Smooth muscle cell (in vitro differentiated cells): ENCODE data around the gene FAM20C. TPM values are rescaled to one million over a fixed set of nuclear protein-coding genes. Genes with fewer than 3 reads are reported as not detected.

Experiments
- DNase-seq: peaks from one replicate; lab custom pipeline; 2025; ENCODE audit not compliant: unreplicated experiment; lab: John Stamatoyannopoulos, UW
- H2AFZ ChIP-seq: fragments of 200-600 bp; sonication (generic); 2 replicates; pipeline ENCODE4 v1.6.0; 2016; ENCODE audit warnings: antibody characterized with exemption, low read depth, mild to moderate bottlenecking
- H3F3A ChIP-seq: fragments of 200-600 bp; sonication (generic); 2 replicates; pipeline ENCODE4 v1.6.0; 2017; ENCODE audit warnings: antibody characterized with exemption, low read depth
- H3K27ac ChIP-seq: fragments of 200-600 bp; sonication (generic); 2 replicates; pipeline ENCODE4 v1.5.1; 2016; ENCODE audit warnings: low read depth, mild to moderate bottlenecking
- H3K27me3 ChIP-seq: fragments of 200-600 bp; sonication (generic); 2 replicates; pipeline ENCODE4 v1.6.1; 2016; ENCODE audit warnings: low read depth, mild to moderate bottlenecking
- H3K36me3 ChIP-seq: fragments of 200-600 bp; sonication (generic); 2 replicates; pipeline ENCODE4 v1.5.1; 2016; ENCODE audit warnings: low read depth
- H3K4me1 ChIP-seq: fragments of 200-600 bp; sonication (generic); 2 replicates; pipeline ENCODE4 v1.5.1; 2016; ENCODE audit warnings: low read depth
- H3K4me2 ChIP-seq: fragments of 200-600 bp; sonication (generic); 2 replicates; pipeline ENCODE4 v1.6.0; 2016; ENCODE audit warnings: mild to moderate bottlenecking
- H3K4me3 ChIP-seq: fragments of 200-600 bp; sonication (generic); 2 replicates; pipeline ENCODE4 v1.5.1; 2016; ENCODE audit warnings: mild to moderate bottlenecking
- H3K79me2 ChIP-seq: fragments of 200-600 bp; sonication (generic); 2 replicates; pipeline ENCODE4 v1.6.0; 2016; ENCODE audit warnings: low read depth, mild to moderate bottlenecking
- H3K9ac ChIP-seq: fragments of 200-600 bp; sonication (generic); 2 replicates; pipeline ENCODE4 v1.6.0; 2016; ENCODE audit warnings: low read depth
- H3K9me3 ChIP-seq: fragments of 200-600 bp; sonication (generic); replicated peaks from 2 replicates; pipeline ENCODE4 v1.5.1; 2016; ENCODE audit warnings: low read depth
- H4K20me1 ChIP-seq: fragments of 200-600 bp; sonication (generic); 2 replicates; pipeline ENCODE4 v1.6.0; 2016; ENCODE audit warnings: low read depth
- CTCF ChIP-seq: fragments of 200-600 bp; sonication (generic); IDR thresholded peaks from 2 replicates; pipeline ENCODE4 v1.5.1; 2017; ENCODE audit warnings: borderline replicate concordance, mild to moderate bottlenecking, antibody characterized with exemption; ENCODE audit not compliant: insufficient read depth, poor library complexity, severe bottlenecking
- WGBS: methylation state at CpG from one replicate; pipeline ENCODE4 v1.1.7; 2016; ENCODE audit warnings: low lambda C conversion rate; 5-methylcytosine and 5-hydroxymethylcytosine counted together
- polyA plus RNA-seq: library from polyadenylated mRNA; unstranded; fragments of >200 nt; fragmentation: Nextera tagmentation; extraction: Ambion mirVana; gene quantifications from 2 replicates; pipeline ENCODE4 v1.2.1, GENCODE V29; 2016
- total RNA-seq: library from RNA; depleted of rRNA; stranded (reverse); fragments of >200 nt; gene quantifications from 2 replicates; pipeline ENCODE4 v1.2.3, GENCODE V29; 2014

The FAM20C gene
- total and polyA plus RNA-seq, 2 experiments from 2014 or later, result 5.6 to 6.2 TPM

GRCh38 chr7:169276-170172, 22.8 kb upstream of the FAM20C start:
- 88% methylated on average over 33 of the region's 33 CpGs for WGBS
- H3K36me3 ChIP-seq, result no peaks in the 10 kb centered on the region
- H3F3A ChIP-seq, result no peaks in the 10 kb centered on the region
- no peak overlapping the region for H3K4me3 ChIP-seq
- H3K9ac ChIP-seq, result no peak overlapping the region
- H4K20me1 ChIP-seq, result no peaks in the 10 kb centered on the region
- no peak for TF ChIP-seq CTCF
- H3K4me2 ChIP-seq, result no peak overlapping the region
- H3K79me2 ChIP-seq, result no peaks in the 10 kb centered on the region
- H3K27me3 ChIP-seq, result no peaks in the 10 kb centered on the region
- no peaks in the 10 kb centered on the region for H3K4me1 ChIP-seq
- DNase-seq, result no peak
- no peak overlapping the region for H2AFZ ChIP-seq
- no peaks in the 10 kb centered on the region for H3K9me3 ChIP-seq
- no peak overlapping the region for H3K27ac ChIP-seq

GRCh38 chr7:170551-171363, 21.6 kb upstream of the FAM20C start:
- H2AFZ ChIP-seq, result no peak overlapping the region
- DNase-seq, result no peak
- no peaks in the 10 kb centered on the region for H3F3A ChIP-seq
- no peaks in the 10 kb centered on the region for H3K4me1 ChIP-seq
- H3K4me3 ChIP-seq, result no peak overlapping the region
- H3K9me3 ChIP-seq, result no peaks in the 10 kb centered on the region
- no peak overlapping the region for H3K27ac ChIP-seq
- TF ChIP-seq CTCF, result no peak
- no peak overlapping the region for H3K4me2 ChIP-seq
- H3K9ac ChIP-seq, result no peak overlapping the region
- H4K20me1 ChIP-seq, result no peaks in the 10 kb centered on the region
- no peaks in the 10 kb centered on the region for H3K27me3 ChIP-seq
- H3K36me3 ChIP-seq, result no peaks in the 10 kb centered on the region
- H3K79me2 ChIP-seq, result no peaks in the 10 kb centered on the region
- WGBS, result 92% methylated on average over 31 of the region's 31 CpGs

DNA sequence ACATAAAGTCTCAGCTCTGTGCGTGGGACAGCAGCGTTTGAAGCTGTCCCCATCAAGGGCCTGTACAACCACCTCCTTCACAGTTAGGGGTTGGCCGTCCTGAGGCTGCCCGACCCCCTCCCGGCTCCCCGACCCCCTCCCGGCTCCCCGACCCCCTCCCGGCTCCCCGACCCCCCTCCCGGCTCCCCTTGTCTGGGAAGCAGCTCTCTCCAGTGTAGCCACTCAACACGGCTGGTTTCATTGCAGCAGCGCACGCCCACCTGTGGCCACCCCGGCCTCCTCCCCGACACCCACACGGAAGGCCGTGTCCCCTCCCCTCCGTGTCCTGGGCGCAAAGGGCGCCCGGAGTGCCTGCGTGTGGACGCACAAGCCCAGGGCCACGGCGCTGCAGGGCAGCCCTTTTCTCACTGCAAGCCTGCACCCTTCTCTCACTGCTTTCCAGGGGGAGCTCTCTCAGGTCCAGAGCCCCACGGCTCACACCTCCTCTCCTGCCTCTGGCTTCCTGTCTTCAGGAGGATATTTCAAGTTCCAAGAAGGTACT, 20.9 kb upstream of the FAM20C start:
- Histone ChIP-seq H3K4me3 (no peak overlapping the region), H3K9ac (no peak overlapping the region), H3K4me1 (no peaks in the 10 kb centered on the region), H3K27me3 (no peaks in the 10 kb centered on the region), H3K4me2 (no peak overlapping the region), H2AFZ (no peak overlapping the region), H3K79me2 (no peaks in the 10 kb centered on the region), H3F3A (no peaks in the 10 kb centered on the region), H3K9me3 (no peaks in the 10 kb centered on the region), H4K20me1 (no peaks in the 10 kb centered on the region), H3K27ac (no peak overlapping the region), H3K36me3 (no peaks in the 10 kb centered on the region)
- WGBS, result 82% methylated on average over 17 of the region's 27 CpGs
- no peak for DNase-seq
- TF ChIP-seq CTCF, result no peak
